Panc1 (cell line): ENCODE data around the gene C12orf50. TPM values are rescaled to one million over a fixed set of nuclear protein-coding genes. Genes with fewer than 3 reads are reported as not detected.

ENCODE experiments used
- ATAC-seq: fragments of 200-7000 bp; cut with Tn5 transposase; 2 replicates; pipeline ENCODE4 v1.9.1; 2020; ENCODE audit warnings: mild to moderate bottlenecking, moderate library complexity
- BruUV-seq: library from RNA; stranded (reverse); fragments of 400-500 nt; replicated peaks from 2 replicates; lab custom pipeline; 2021; lab: Mats Ljungman, UMichigan
- CTCF ChIA-PET: fragments of 300-600 bp; sonication (Branson Sonifier 250); formaldehyde crosslinking; loops from one replicate; lab custom pipeline; 2022; ENCODE audit warnings: antibody characterized with exemption; lab: Charles Lee
- POLR2A ChIA-PET: fragments of 300-600 bp; sonication (Branson Sonifier 250); formaldehyde crosslinking; loops from one replicate; lab custom pipeline; 2022; ENCODE audit warnings: antibody characterized with exemption; lab: Charles Lee
- DNase-seq: peaks from one replicate; pipeline ENCODE4 v3.0.0-alpha.2; 2010; ENCODE audit warnings: low read depth, low spot score
- H3K27ac ChIP-seq: 2 replicates; pipeline ENCODE4 v1.5.1; 2011; ENCODE audit warnings: mild to moderate bottlenecking, low read length, inconsistent platforms
- H3K27me3 ChIP-seq: fragments of 200-500 bp; sonication (Bioruptor generic); 2 replicates; pipeline ENCODE4 v1.6.0; 2014; ENCODE audit warnings: low read length, inconsistent platforms; ENCODE audit not compliant: control insufficient read depth, insufficient read depth
- H3K36me3 ChIP-seq: fragments of 200-500 bp; sonication (Bioruptor generic); 2 replicates; pipeline ENCODE4 v1.5.1; 2014; ENCODE audit warnings: inconsistent platforms, mild to moderate bottlenecking, low read length, moderate library complexity; ENCODE audit not compliant: control insufficient read depth, insufficient read depth
- H3K4me1 ChIP-seq: 2 replicates; pipeline ENCODE4 v1.5.1; 2011; ENCODE audit warnings: inconsistent platforms, mild to moderate bottlenecking, low read length, moderate library complexity; ENCODE audit not compliant: control insufficient read depth, insufficient read depth
- H3K4me3 ChIP-seq, 2 experiments: 2 replicates each; pipeline ENCODE4 v1.5.1; 2011 to 2012; ENCODE audit warnings: low read depth in 2 of 2, low read length in 2 of 2, mild to moderate bottlenecking in 2 of 2, inconsistent platforms in 1 of 2, moderate library complexity in 1 of 2
- H3K9me3 ChIP-seq: fragments of 200-500 bp; sonication (Bioruptor generic); 2 replicates; pipeline ENCODE4 v1.5.1; 2014; ENCODE audit warnings: low read depth, mild to moderate bottlenecking, inconsistent platforms, low read length, moderate library complexity; ENCODE audit not compliant: control insufficient read depth, insufficient read depth
- POLR2AphosphoS5 ChIP-seq: IDR thresholded peaks from 2 replicates; pipeline ENCODE4 v1.6.1; 2012; ENCODE audit warnings: mild to moderate bottlenecking, low read depth, low read length, moderate library complexity
- SIN3A ChIP-seq: IDR thresholded peaks from 2 replicates; pipeline ENCODE4 v1.6.1; 2012; ENCODE audit warnings: low read depth, mild to moderate bottlenecking, low read length, moderate library complexity, borderline replicate concordance; ENCODE audit not compliant: insufficient read depth
- TCF7L2 ChIP-seq: IDR thresholded peaks from 2 replicates; pipeline ENCODE4 v1.6.1; 2011; ENCODE audit warnings: mild to moderate bottlenecking, low read depth, low read length, inconsistent platforms
- in situ Hi-C: cut with HindIII; loops from 2 replicates; pipeline ENCODE4 v1.10.0; 2016; ENCODE audit warnings: low sequenced_read_pairs, low pct_unique_long_range_greater_than_20kb
- intact Hi-C: fragments of 100-400 bp; cut with micrococcal nuclease; formaldehyde crosslinking; loops from one replicate; pipeline ENCODE4 v1.10.0; 2022; ENCODE audit not compliant: unreplicated experiment
- total RNA-seq: library from RNA; stranded (reverse); gene quantifications from one replicate; pipeline ENCODE4 v1.2.1, GENCODE V29; 2021; ENCODE audit not compliant: unreplicated experiment
- TF ChIP-seq, protein P1 (sequence below), 2 experiments: IDR thresholded peaks; 2 replicates each; pipeline ENCODE4 v1.6.1; 2011 to 2012; ENCODE audit warnings: low read depth in 2 of 2, control low read depth in 1 of 2, low read length in 1 of 2, mild to moderate bottlenecking in 1 of 2, moderate library complexity in 1 of 2; ENCODE audit not compliant: insufficient read depth in 1 of 2
- TF ChIP-seq, protein P2 (sequence below): fragments of 450-650 bp; IDR thresholded peaks from 2 replicates; pipeline ENCODE4 v1.5.1; 2017; ENCODE audit warnings: mild to moderate bottlenecking

The C12orf50 gene
- total RNA-seq, 1 experiment from 2014 or later: not detected

DNA sequence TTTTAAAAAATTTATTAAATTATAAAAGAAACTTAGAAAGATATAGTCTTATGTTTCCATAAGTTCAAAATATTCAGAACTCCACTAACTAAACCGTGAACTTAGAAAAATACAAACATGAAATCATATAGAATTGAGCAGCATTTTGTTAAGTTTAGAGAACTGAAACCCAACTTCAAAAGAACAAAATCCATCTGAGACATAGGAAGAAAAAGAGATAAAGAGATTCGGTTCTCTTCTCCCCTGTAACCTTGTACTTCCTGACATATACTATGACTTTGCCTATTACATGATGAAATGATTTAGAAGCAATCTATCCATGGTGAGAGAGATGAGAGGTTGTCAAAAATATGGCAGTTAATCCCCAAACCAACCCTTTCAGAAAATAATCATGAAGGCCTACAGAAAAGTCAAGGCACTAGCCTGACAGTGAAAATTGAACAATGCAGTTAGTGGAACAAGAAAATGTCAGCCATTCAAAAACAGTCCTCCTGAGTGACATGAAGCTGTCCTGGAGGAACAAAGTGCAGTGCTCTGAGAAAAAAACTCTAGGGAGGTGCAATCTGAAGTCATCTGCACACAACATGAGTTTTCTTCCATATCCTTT lies 44.0 kb downstream of the C12orf50 start:
- Histone ChIP-seq H3K27ac (no peak overlapping the region), H3K4me1 (no peaks in the 10 kb centered on the region), H3K36me3 (no peaks in the 10 kb centered on the region), H3K4me3 (no peak overlapping the region), H3K9me3 (no peaks in the 10 kb centered on the region), H3K27me3 (no peaks in the 10 kb centered on the region)
- no peak for ATAC-seq
- BruUV-seq: no TSS peak
- ChIA-PET CTCF (no interaction called here), POLR2A (no interaction called here)
- TF ChIP-seq, protein P1, sequence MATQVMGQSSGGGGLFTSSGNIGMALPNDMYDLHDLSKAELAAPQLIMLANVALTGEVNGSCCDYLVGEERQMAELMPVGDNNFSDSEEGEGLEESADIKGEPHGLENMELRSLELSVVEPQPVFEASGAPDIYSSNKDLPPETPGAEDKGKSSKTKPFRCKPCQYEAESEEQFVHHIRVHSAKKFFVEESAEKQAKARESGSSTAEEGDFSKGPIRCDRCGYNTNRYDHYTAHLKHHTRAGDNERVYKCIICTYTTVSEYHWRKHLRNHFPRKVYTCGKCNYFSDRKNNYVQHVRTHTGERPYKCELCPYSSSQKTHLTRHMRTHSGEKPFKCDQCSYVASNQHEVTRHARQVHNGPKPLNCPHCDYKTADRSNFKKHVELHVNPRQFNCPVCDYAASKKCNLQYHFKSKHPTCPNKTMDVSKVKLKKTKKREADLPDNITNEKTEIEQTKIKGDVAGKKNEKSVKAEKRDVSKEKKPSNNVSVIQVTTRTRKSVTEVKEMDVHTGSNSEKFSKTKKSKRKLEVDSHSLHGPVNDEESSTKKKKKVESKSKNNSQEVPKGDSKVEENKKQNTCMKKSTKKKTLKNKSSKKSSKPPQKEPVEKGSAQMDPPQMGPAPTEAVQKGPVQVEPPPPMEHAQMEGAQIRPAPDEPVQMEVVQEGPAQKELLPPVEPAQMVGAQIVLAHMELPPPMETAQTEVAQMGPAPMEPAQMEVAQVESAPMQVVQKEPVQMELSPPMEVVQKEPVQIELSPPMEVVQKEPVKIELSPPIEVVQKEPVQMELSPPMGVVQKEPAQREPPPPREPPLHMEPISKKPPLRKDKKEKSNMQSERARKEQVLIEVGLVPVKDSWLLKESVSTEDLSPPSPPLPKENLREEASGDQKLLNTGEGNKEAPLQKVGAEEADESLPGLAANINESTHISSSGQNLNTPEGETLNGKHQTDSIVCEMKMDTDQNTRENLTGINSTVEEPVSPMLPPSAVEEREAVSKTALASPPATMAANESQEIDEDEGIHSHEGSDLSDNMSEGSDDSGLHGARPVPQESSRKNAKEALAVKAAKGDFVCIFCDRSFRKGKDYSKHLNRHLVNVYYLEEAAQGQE (IDR thresholded peaks at IDR 0.05; ENCODE audit: insufficient read depth in 1 of 2, low read depth in 2 of 2, low read length in 1 of 2): no peak
- TF ChIP-seq, protein P2, sequence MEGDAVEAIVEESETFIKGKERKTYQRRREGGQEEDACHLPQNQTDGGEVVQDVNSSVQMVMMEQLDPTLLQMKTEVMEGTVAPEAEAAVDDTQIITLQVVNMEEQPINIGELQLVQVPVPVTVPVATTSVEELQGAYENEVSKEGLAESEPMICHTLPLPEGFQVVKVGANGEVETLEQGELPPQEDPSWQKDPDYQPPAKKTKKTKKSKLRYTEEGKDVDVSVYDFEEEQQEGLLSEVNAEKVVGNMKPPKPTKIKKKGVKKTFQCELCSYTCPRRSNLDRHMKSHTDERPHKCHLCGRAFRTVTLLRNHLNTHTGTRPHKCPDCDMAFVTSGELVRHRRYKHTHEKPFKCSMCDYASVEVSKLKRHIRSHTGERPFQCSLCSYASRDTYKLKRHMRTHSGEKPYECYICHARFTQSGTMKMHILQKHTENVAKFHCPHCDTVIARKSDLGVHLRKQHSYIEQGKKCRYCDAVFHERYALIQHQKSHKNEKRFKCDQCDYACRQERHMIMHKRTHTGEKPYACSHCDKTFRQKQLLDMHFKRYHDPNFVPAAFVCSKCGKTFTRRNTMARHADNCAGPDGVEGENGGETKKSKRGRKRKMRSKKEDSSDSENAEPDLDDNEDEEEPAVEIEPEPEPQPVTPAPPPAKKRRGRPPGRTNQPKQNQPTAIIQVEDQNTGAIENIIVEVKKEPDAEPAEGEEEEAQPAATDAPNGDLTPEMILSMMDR: no peak
- TF ChIP-seq TCF7L2: no peak
- TF ChIP-seq SIN3A: no peak
- TF ChIP-seq POLR2AphosphoS5: no peak
- in situ Hi-C loops: no loop called here
- DNase-seq: no peak
- intact Hi-C loops: no loop called here

DNA sequence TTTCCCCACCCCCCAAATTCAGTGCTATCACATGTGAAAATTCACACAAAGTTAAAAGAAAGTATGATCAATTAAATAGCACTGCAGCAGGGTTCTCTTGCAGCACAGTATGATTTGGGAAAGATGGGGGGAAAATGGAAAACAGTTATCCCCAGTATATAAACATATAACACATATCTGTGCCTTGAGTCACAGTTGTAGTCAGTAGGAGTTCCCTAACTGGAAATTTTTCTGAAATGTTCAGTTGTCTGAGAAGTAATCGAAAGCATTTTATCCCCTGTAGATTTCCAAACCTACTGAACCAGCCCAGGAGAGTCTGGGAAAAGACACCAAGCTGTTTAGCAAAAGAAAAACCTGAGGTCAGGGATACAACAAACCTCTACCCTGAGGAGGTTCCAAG lies 47.0 kb downstream of the C12orf50 start:
- no TSS peak for BruUV-seq
- H3K27me3 ChIP-seq: no peaks in the 10 kb centered on the region
- H3K27ac ChIP-seq: no peak overlapping the region
- intact Hi-C loops (no loop called here), in situ Hi-C loops (no loop called here)
- ATAC-seq: no peak
- H3K9me3 ChIP-seq: no peaks in the 10 kb centered on the region
- H3K4me3 ChIP-seq: no peak overlapping the region
- no peak for DNase-seq
- POLR2A ChIA-PET: no interaction called here
- H3K4me1 ChIP-seq: no peaks in the 10 kb centered on the region
- CTCF ChIA-PET: no interaction called here
- no peaks in the 10 kb centered on the region for H3K36me3 ChIP-seq
- TF ChIP-seq, protein P1 (IDR thresholded peaks at IDR 0.05; ENCODE audit: insufficient read depth in 1 of 2, low read depth in 2 of 2, low read length in 1 of 2): no peak
- TF ChIP-seq POLR2AphosphoS5 (no peak), TCF7L2 (no peak), SIN3A (no peak)
- TF ChIP-seq, protein P2: no peak
